Renal cortex interstitium (tissue), 15 donors: ENCODE results near the gene KRTAP1-5. TPM values are rescaled to one million over a fixed set of nuclear protein-coding genes. Genes with fewer than 3 reads are reported as not detected.
"Not testable (repeated sequence)": the region's sequence is repeated elsewhere in the genome, so short reads cannot be mapped to it uniquely, and the experiment has no call there.

ENCODE experiments used
- DNase-seq, 11 donors: peaks; one replicate each; pipeline ENCODE4 v3.0.0-alpha.2; 2013; ENCODE audit warnings: low read depth in 9 of 11, low spot score in 4 of 11; ENCODE audit errors: extremely low read depth in 1 of 11
- long read RNA-seq, 16 experiments: transcript quantifications; one replicate each; lab custom pipeline, GENCODE V29; 2026
- polyA plus RNA-seq, 3 donors: library from polyadenylated mRNA; unstranded; fragments of 120-200 nt; gene quantifications; one replicate each; pipeline ENCODE4 v1.2.1, GENCODE V29; 2013; ENCODE audit not compliant: insufficient read length in 3 of 3

Gene KRTAP1-5, protein sequence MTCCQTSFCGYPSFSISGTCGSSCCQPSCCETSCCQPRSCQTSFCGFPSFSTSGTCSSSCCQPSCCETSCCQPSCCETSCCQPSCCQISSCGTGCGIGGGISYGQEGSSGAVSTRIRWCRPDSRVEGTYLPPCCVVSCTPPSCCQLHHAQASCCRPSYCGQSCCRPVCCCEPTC
- not detected for polyA plus RNA-seq
- long read RNA-seq, donor 1, result 0 reads
- long read RNA-seq, donor 2, result 0 reads
- long read RNA-seq, donor 3, partial matches to known transcripts, result 0 of 1 reads
- long read RNA-seq, donor 3, other reads (novel, unspliced or antisense), result 0 of 1 reads
- long read RNA-seq, donor 4, result 0 reads
- long read RNA-seq, donor 5, result 0 reads
- long read RNA-seq, donor 6, result 0 reads
- long read RNA-seq, donor 7, partial matches to known transcripts, result 0 of 1 reads
- long read RNA-seq, donor 7, other reads (novel, unspliced or antisense), result 0 of 1 reads
- long read RNA-seq, donor 8, result 0 reads
- long read RNA-seq, donor 9, result 0 reads
- long read RNA-seq, donor 10, partial matches to known transcripts, result 0 of 1 reads
- long read RNA-seq, donor 10, other reads (novel, unspliced or antisense), result 0 of 1 reads
- long read RNA-seq, donor 11, result 0 reads
- long read RNA-seq, donor 12, result 0 reads
- long read RNA-seq, donor 13, result 0 reads
- long read RNA-seq, donor 14, result 0 reads
- long read RNA-seq, donor 15, result 0 reads
- long read RNA-seq, donor 16, result 0 reads

DNA sequence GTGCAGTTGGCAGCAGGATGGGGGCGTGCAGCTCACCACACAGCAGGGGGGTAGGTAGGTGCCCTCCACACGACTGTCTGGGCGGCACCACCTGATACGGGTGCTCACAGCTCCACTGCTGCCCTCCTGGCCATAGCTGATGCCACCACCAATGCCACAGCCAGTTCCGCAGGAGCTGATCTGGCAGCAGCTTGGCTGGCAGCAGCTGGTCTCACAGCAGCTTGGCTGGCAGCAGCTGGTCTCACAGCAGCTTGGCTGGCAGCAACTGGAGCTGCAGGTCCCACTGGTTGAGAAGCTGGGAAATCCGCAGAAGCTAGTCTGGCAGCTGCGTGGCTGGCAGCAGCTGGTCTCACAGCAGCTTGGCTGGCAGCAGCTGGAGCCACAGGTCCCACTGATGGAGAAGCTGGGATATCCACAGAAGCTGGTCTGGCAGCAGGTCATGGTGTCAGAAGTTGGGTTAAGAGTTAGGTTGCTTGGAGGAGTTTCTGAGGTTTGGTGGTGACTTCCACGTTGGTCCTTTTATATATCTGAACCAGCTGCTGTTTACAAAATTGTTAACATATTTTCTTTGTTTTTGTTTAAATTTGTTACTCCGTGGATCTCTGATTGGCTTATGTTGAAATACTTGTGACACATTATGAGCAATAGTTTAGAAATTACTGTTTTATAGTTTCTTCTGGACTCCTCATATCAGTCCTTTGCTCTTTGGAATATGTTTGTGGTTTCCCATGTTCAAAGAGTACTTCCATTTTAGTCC lies at the start of gene KRTAP1-5:
Gene KRTAP1-5 (minus strand): TSS at position 494 of the 757 bp plus-strand sequence. CDS start 53 bp downstream, at position 441.
- DNase-seq, result no peak

GRCh38 chr17:41076788-41077187 lies 49.8 kb upstream of the KRTAP1-5 start:
- DNase-seq, result no peak

DNA sequence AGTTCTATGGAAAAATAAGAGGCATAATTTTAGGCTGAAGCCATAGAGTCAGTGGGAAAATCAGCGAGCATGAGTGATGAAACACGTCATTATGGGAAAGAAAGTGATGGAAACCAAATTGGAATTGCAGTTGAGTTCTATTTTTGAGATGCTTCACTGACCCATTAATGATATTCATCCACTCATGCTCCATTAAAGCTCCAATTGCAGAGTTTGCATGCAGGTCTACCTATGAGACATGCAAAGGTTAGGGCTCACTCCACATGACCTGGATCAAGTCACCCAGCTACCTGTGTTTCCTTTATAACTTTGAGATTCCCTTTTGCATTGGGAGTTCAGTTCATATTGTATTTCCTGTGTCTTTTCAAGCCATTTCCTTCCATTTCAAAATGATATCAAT lies 46.7 kb upstream of the KRTAP1-5 start:
- no peak for DNase-seq

DNA sequence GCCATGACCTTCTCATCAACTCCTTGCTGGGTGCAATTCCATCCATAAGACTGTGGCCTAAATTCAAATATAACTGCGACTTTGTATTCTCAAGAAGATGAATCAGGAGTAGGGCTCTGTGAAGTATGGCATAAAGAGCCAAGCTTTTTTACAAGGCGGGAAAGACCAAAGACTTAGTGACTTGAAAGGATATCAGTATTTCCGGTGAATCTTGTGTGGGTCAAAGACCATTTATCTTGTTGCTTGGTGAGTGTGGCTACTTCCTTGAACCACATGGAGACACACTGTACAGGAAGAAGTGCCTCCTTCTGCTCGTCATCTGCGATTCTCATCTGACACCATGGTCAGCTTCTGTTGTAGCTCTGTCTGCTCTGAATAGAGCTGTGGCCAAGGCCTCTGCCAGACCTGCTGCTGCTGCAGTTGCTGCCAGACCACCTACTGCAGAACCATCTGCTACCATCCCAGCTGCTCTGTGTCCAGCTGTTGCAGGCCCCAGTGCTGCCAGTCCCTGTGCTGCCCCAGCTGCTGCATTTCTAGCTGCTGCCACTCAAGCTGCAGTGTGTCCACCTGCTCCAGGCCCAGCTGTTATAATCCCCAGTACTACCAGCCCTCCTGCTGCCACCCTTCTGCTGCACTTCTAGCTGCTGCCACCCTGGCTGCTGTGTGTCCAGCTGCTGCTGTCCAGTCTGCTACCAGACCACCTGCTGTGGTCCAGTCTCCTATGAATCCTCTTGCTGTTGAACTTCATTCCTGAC lies 44.8 kb upstream of the KRTAP1-5 start:
- no peak for DNase-seq

- DNase-seq, result no peak
Measured at GRCh38 chr17:41069031-41069430, 42.0 kb upstream of the KRTAP1-5 start.

DNA sequence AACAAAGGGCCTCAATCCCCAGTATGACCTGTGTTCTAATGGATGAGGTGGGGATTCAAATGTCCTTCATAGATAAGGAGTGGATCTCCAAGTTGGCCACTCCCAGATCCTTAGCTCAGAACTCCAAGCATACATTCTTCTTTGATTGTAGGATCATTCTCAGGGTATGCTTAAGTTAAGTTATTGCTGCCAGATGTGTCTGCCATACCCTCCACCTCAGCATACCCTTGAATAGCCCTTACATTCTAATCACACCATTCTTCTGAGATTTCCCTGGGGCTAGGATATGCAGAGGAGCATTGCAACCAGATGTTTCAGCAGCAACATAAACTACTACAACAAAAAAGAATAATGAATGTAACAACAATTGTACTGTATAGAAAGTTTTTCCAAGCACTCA lies 40.3 kb upstream of the KRTAP1-5 start:
- DNase-seq, result no peak

GRCh38 chr17:41065829-41066624 lies 39.0 kb upstream of the KRTAP1-5 start, which contains the start of gene KRTAP2-4:
KRTAP2-4 (minus strand) TSS chr17:41065879; CDS start chr17:41065845, 34 bp downstream.
- DNase-seq, result no peak

DNA sequence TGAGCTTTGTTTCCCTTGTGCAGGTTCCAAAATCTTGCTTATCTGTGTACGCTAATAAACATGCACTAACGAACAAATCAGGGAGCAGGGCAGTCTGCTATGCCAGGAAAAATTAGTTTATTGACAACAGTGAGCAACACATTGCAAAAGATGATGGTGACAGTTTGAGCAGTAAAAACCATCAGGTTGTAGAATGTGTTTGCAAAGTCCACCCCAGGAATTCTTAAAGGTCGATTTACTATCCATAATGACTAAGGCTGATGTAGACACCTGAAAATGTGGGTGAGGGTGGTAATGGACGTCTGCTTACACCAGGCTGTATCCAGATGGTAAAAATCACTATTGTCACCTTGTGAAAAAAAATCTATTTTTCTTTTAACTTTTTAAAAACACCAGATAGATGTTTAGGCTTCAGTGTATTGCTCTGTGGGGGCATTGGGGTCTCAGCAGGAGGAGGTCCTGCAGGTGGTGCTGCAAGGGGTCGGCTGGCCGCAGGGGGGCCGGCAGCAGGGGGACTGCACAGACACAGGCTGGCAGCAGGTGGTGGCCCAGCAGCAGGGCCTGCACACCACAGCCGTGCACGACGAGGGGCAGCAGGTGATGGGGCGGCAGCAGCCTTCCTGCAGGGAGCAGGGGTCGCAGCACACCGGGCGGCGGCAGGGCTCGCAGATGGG lies 38.1 kb upstream of the KRTAP1-5 start:
- not testable (repeated sequence) for DNase-seq

DNA sequence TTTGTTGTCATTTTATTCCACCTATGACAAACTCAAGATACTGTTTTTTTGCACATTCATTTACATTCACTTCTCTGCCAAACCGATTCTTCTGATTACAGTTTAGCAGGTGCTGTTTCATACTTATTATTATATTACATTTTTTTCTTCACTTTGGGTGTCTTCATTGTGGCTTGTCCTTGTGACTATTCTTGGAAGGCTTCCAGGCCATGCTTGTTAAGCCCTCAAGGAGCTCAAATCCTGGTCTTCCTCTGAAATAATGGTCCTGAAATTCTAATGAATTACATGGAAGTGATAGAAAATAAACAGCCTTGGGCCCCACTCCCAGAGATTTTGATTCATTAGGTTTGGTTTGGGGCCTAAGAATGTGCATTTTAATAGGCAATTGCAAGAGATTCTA lies 37.3 kb upstream of the KRTAP1-5 start:
- DNase-seq, result no peak

DNA sequence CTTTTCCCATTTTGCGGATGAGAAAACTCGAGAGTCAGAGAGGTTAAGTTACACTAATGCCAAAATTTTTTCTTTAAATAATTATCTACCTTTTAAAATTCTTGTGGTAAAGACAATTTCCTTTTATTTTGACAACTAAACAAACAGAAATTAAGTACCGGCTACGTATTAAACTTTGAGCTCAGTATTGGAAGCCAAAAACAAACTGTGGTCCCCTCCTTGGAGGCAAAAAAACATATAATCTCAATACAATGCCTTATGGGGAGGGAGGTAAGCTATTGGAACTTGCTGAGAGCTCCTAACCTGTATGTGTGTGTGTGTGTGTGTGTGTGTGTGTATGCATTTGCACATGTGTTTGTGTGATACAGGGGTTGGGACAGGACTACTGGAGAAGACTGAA lies 36.4 kb upstream of the KRTAP1-5 start:
- no peak for DNase-seq

GRCh38 chr17:41061964-41062363 lies 35.0 kb upstream of the KRTAP1-5 start:
- DNase-seq, result no peak

DNA sequence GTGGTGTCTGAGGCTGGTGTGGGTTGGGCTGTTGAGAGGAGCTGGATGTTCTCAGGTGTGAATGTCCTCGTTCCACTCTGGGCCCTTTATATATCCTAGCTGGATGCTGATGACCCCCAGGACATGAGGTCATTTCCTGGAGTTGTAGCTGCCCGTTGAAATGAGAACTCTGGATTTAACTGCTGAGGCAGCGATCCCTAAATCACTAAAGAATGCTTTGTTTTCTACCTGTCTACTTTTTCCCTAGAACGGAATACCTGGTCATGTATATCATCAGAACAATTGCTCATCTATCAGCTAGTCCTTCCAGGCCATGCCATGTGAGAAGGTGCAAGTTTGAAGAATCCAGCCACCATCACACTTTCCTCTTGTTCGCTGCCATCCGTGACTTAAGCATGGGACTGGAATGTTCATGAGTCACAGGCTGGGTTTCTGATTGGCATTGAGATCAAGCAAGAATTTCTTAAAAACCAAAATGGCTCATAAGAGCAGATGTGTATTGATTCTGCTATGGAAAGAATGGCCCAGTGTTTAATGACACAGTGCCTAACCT lies 33.1 kb upstream of the KRTAP1-5 start, which contains the start of gene KRTAP2-3:
Gene KRTAP2-3 (minus strand): TSS at position 63 of the 553 bp plus-strand sequence. CDS start 64 bp downstream, outside the sequence.
- no peak for DNase-seq

- not testable (repeated sequence) for DNase-seq
Measured at GRCh38 chr17:41059276-41060051, 32.5 kb upstream of the KRTAP1-5 start.

DNA sequence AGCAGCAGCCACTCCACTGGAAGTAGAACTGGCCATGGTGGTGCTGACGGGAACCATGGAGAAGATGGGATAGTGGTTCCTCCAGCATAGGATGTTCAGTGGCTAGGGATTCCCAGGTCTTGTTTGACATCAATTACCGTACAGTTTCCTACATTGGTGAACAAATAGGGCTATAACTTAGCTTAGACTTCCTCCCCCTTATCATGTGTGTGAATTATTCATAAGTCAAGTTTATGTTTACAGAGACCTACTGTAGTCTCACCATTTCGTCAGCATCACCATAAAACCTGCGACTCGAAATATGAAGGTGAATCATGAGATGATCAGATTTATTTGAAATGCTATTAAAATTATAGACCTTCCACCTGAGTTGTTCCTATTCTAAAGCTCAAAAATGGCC lies 31.7 kb upstream of the KRTAP1-5 start:
- no peak for DNase-seq

GRCh38 chr17:41057547-41057946 lies 30.5 kb upstream of the KRTAP1-5 start:
- no peak for DNase-seq

DNA sequence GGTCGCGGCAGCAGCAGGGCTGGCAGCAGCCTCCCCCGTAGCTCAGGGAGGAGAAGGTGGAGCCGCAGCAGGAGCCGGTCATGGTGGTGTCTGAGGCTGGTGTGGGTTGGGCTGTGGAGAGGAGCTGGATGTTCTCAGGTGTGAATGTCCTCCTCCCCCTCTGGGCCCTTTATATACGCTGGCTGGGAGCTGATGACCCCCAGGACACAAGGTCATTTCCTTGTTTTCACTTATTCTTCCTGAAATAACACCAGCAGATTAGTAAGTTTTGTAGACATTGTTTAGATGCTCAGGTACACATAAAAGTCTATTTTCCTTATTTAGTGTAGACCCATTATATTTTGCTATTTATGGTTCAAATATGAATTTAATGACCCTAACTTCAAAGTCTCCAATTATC lies 28.1 kb upstream of the KRTAP1-5 start, which contains the start of gene KRTAP2-2:
Gene KRTAP2-2 (minus strand): TSS at position 101 of the 400 bp plus-strand sequence. CDS start 19 bp downstream, at position 82.
- DNase-seq, result not testable (repeated sequence)
